ENCODE data around the gene FCN3. TPM values are rescaled to one million over a fixed set of nuclear protein-coding genes. Genes with fewer than 3 reads are reported as not detected.

The FCN3 gene
- total RNA-seq, 2 experiments from 2014 or later: not detected

GRCh38 chr1:27332536-27333281 lies 41.9 kb downstream of the FCN3 start:
- Mint-ChIP-seq H3K4me3 (no peak overlapping the region), H3K9me3 (no peaks in the 10 kb centered on the region), H3K27ac (no peak overlapping the region)

DNA sequence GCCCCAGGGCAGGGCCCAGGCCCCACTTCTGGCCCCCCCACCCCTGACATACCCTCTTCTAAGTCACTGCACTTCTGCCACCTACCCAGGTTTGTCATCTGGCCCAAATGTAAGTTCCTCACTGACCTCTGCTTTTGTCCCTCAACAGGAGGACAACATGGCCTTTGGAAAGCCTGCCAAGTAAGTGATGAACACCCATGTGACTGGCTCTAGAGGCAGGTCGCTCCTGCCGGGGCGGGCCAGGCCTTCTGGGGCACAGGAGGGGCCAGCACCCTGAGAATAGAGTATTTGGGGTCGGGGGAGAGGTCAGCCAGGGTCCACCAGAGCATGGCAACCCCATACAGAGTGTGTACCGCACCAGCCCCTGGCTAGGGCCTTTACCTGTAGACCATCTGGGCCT lies 42.7 kb downstream of the FCN3 start:
- Mint-ChIP-seq H3K4me3 (no peak overlapping the region), H3K4me1 (peaks cover 30% of the 10 kb centered on the region), H3K9me3 (no peaks in the 10 kb centered on the region), H3K27ac (no peak overlapping the region), H3K27me3 (no peaks in the 10 kb centered on the region), H3K36me3 (peaks cover 14% of the 10 kb centered on the region)
- DNase-seq: no peak

More at GRCh38 chr1:27332536-27333281, 41.9 kb downstream of the FCN3 start:
- Mint-ChIP-seq H3K27me3 (no peaks in the 10 kb centered on the region), H3K36me3 (peaks cover 15% of the 10 kb centered on the region), H3K4me1 (peaks cover 27% of the 10 kb centered on the region)
- peak; percentile 56 for DNase-seq

DNA sequence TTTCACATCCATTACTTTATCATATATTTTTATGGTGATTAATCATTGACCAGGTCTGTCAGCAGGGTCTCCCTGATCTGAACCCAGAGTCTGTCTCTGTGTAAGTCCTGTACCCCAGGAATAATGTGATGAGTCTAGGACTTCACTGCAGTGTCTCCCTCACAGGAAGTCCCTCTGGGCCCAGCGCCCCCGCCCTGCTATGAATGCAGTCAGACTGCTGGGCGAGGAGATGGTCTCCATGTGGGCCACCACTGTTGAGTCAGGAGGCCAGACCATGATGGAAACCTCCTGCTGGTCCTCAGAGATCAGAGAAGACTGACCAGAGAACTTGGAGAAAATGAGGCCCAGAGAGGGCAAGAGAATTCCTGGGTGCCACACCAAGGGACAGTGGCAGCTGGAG lies 43.2 kb downstream of the FCN3 start:
- no peak for DNase-seq
- Mint-ChIP-seq H3K27me3 (no peaks in the 10 kb centered on the region), H3K27ac (no peak overlapping the region), H3K36me3 (peaks cover 11% of the 10 kb centered on the region), H3K4me1 (peaks cover 35% of the 10 kb centered on the region), H3K4me3 (no peak overlapping the region), H3K9me3 (no peaks in the 10 kb centered on the region)

- DNase-seq: no peak
- peak overlapping the region; percentile 3 for H3K27ac Mint-ChIP-seq
- H3K4me1 Mint-ChIP-seq: peaks cover 40% of the 10 kb centered on the region
- H3K9me3 Mint-ChIP-seq: no peaks in the 10 kb centered on the region
- peaks cover 8% of the 10 kb centered on the region for H3K36me3 Mint-ChIP-seq
- no peaks in the 10 kb centered on the region for H3K27me3 Mint-ChIP-seq
- no peak overlapping the region for H3K4me3 Mint-ChIP-seq
These were observed 43.8 kb downstream of the FCN3 start for GRCh38 chr1:27330786-27331185.

DNA sequence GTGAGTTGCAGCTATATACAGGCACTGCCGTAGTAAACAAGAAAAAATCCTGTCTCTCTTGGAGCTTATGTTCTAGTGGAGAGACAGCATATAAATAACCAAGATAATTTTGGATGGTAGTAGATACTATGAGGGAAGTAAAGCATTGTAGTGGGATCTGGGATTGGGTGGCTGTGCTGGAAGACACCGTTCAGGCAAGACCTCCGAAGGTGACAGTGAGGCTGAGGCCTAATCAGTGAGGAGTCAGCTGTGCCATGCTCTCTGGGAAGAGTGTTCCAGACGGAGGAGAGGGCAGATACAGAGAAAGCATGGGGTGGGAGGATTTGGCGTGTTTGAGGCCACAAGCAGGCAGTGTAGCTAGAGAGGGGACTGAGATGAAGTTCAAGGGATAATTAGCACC lies 46.7 kb downstream of the FCN3 start:
- Mint-ChIP-seq H3K27me3 (no peaks in the 10 kb centered on the region), H3K9me3 (no peaks in the 10 kb centered on the region), H3K27ac (no peak overlapping the region), H3K4me3 (no peak overlapping the region), H3K36me3 (peaks cover 23% of the 10 kb centered on the region), H3K4me1 (peaks cover 56% of the 10 kb centered on the region)
- no peak for DNase-seq

- peaks cover 46% of the 10 kb centered on the region for H3K4me1 Mint-ChIP-seq
- H3K36me3 Mint-ChIP-seq: peaks cover 20% of the 10 kb centered on the region
- DNase-seq: no peak
- no peaks in the 10 kb centered on the region for H3K9me3 Mint-ChIP-seq
- H3K27ac Mint-ChIP-seq: no peak overlapping the region
- no peak overlapping the region for H3K4me3 Mint-ChIP-seq
- H3K27me3 Mint-ChIP-seq: no peaks in the 10 kb centered on the region
These were observed 49.3 kb downstream of the FCN3 start for GRCh38 chr1:27325286-27325685.

GRCh38 chr1:27322569-27323240 lies 51.9 kb downstream of the FCN3 start:
- Mint-ChIP-seq H3K4me3 (peak overlapping the region; percentile 96), H3K27ac (peak overlapping the region; percentile 95), H3K36me3 (peaks cover 20% of the 10 kb centered on the region), H3K9me3 (no peaks in the 10 kb centered on the region), H3K4me1 (peaks cover 33% of the 10 kb centered on the region), H3K27me3 (no peaks in the 10 kb centered on the region)
- DNase-seq: no peak

DNA sequence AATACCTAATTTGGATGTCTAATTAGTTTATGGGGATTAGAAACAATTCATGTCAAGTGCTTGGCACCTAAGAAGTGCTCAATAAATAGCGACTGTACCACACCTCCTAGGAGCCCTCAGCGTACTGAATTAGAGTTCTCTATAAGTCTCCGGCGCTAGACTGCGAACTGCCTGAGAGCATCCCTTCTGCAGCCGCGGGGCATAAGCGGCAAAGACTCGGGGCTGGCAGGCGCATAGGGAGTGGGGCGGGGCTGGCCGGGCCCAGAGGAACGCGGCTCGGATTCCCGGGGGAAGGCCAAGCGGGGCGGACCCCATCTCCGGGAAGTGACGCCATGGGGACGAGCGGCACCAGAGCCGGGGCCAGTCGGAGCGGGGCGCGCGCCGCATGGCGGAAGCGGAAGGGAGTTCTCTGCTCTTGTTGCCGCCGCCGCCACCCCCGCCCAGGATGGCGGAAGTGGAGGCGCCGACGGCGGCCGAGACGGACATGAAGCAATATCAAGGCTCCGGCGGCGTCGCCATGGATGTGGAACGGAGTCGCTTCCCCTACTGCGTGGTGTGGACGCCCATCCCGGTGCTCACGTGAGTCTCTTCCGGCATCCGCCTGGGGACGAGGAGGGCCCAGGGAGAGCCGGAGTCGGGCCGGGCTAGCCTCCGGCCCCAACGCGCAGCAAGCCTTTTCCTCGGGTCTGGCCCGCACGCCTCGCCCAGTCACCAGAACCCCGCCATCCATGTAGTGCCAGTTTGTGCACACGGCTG lies 52.6 kb downstream of the FCN3 start, which contains the start of gene TMEM222:
Gene TMEM222, plus strand, starts transcription at position 351 of the 756 bp plus-strand sequence. Its CDS starts 35 bp downstream, at position 386.
- H3K4me3 Mint-ChIP-seq: peak within 1 kb of the TSS; percentile 96
- no peaks in the 10 kb centered on the region for H3K9me3 Mint-ChIP-seq
- peak; percentile 99 for DNase-seq
- peaks cover 20% of the 10 kb centered on the region for H3K36me3 Mint-ChIP-seq
- H3K27ac Mint-ChIP-seq: peak within 1 kb of the TSS; percentile 95
- H3K27me3 Mint-ChIP-seq: no peaks in the 10 kb centered on the region
- H3K4me1 Mint-ChIP-seq: peaks cover 31% of the 10 kb centered on the region

Other genes with a start within 250 kb of the FCN3 start
- gene SLC9A1, start 219.7 kb downstream of the FCN3 start, total RNA-seq: 10 to 100 TPM; 19.8 to 22.4 TPM
- 10 to 100 TPM; 14.1 to 15.3 TPM for gene WDTC1, start 140.2 kb downstream of the FCN3 start, total RNA-seq
- 10 to 100 TPM; 38.3 to 41.0 TPM for gene TMEM222, start 52.7 kb downstream of the FCN3 start, total RNA-seq
- gene SYTL1, start 32.8 kb downstream of the FCN3 start, total RNA-seq: 10 to 100 TPM; 39.6 to 45.5 TPM
- 1 to 10 TPM; 3.0 to 4.5 TPM for gene MAP3K6, start 7.9 kb downstream of the FCN3 start, total RNA-seq
- not detected for gene CD164L2, start 8.5 kb upstream of the FCN3 start, total RNA-seq
- 1 to 10 TPM; 3.5 to 3.9 TPM for gene GPR3, start 17.8 kb upstream of the FCN3 start, total RNA-seq
- 100 to 1,000 TPM; 103 TPM for gene WASF2, start 115.3 kb upstream of the FCN3 start, total RNA-seq
- gene AHDC1, start 229.3 kb upstream of the FCN3 start, total RNA-seq: 10 to 100 TPM; 10.0 to 12.0 TPM

Data from activated naive CD8-positive, alpha-beta T cell treated with anti-CD3 and anti-CD28 coated beads for 36 hours (primary cell).